ENCODE data around the gene COPB1. TPM values are rescaled to one million over a fixed set of nuclear protein-coding genes. Genes with fewer than 3 reads are reported as not detected.

COPB1 gene
- total RNA-seq, 4 donors from 2014 or later = 64.1 to 85.2 (median 80.5) TPM

DNA sequence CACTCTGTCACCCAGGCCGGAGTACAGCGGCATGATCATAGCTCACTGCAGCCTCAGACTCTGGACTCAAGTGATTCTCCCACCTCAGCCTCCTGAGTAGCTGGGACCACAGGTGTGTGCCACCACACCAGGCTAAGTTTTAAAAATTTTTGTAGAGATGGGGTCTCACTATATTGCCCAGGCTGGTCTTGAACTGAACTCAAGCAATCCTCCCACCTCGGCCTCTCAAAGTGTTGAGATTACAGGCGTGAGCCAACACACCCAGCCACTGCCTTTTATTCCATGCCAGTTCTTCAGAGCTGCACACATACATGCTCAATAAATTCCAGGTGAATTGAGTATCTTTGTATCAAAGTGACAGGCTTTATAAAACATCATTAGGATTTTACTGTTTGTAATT is 2.4 kb upstream of the COPB1 start:
- intact Hi-C loops (cut with DNase I) = no loop called here
- Histone ChIP-seq H3K27me3 (no peaks in the 10 kb centered on the region), H3K4me3 (no peak overlapping the region), H3K9me3 (no peaks in the 10 kb centered on the region), H3K4me1 (peaks cover 15 to 32% (median 28%) of the 10 kb centered on the region in 4 donors), H3K36me3 (peaks cover 28 to 58% (median 48%) of the 10 kb centered on the region in 4 donors), H3K27ac (replicated peaks in 1 of 4) (no peak overlapping the region)
- TF ChIP-seq EP300 (IDR thresholded peaks at IDR 0.05) = no peak
- 99% methylated on average over 4 of the region's 4 CpGs for WGBS
- DNase-seq (ENCODE audit: extremely low spot score) = no peak

DNA sequence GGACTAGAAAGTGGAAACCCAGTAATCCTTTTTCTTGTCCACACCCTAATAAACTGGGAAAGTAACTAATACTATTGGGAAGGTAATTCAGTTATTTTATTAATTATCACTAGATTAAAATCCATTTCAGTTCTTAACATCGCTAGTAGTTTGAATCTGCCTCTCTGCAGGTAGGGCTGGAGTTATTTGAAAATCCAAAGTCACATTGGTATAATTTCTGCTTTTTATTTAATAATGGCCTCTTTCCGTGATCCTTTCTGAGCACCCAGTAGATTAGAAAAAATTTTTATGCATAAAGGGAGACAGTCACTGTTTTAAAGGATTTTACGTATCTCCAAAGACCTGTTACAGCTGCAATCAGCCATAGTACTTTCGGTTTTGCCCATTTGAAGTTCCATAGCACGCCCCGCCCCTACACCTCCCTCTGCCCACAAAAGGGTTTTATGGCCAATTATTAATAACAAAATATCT is 605 bp upstream of the COPB1 start:
- H3K9me3 ChIP-seq = no peaks in the 10 kb centered on the region
- peak overlapping the region; percentile 87 to 93 (median 91) for H3K27ac ChIP-seq (replicated peaks in 1 of 4)
- intact Hi-C loops (cut with DNase I) = no loop called here
- DNase-seq (ENCODE audit: extremely low spot score) = no peak
- peak overlapping the region; percentile 83 to 91 (median 89) for H3K4me3 ChIP-seq
- H3K36me3 ChIP-seq = peaks cover 18 to 55% (median 39%) of the 10 kb centered on the region in 4 donors
- H3K4me1 ChIP-seq = peaks cover 17 to 40% (median 36%) of the 10 kb centered on the region in 4 donors
- WGBS = under 1% methylated on average over 6 of the region's 6 CpGs
- TF ChIP-seq EP300 (IDR thresholded peaks at IDR 0.05) = no peak
- TF ChIP-seq, protein P1, sequence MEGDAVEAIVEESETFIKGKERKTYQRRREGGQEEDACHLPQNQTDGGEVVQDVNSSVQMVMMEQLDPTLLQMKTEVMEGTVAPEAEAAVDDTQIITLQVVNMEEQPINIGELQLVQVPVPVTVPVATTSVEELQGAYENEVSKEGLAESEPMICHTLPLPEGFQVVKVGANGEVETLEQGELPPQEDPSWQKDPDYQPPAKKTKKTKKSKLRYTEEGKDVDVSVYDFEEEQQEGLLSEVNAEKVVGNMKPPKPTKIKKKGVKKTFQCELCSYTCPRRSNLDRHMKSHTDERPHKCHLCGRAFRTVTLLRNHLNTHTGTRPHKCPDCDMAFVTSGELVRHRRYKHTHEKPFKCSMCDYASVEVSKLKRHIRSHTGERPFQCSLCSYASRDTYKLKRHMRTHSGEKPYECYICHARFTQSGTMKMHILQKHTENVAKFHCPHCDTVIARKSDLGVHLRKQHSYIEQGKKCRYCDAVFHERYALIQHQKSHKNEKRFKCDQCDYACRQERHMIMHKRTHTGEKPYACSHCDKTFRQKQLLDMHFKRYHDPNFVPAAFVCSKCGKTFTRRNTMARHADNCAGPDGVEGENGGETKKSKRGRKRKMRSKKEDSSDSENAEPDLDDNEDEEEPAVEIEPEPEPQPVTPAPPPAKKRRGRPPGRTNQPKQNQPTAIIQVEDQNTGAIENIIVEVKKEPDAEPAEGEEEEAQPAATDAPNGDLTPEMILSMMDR (IDR thresholded peaks at IDR 0.05) = peak in 1 of 3 experiments; percentile 0
- no peaks in the 10 kb centered on the region for H3K27me3 ChIP-seq

DNA sequence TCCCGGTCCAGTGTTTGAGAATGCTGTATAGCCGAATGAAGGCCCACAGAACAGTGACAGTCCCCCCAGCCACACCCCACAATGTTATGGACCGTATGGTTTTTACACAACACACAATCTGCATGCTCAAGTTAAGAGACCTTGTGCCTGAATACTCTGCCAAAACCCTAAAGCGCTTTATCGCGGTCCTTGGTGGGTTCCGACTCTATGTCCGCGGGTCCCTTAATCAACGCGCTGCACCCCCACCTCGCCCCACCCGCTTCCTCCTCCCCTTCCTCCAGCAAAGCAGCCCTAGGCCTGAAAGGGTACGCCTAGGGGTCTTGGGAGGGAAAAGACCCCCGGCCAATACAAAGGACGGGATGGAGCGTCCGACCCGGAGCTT is 442 bp downstream of the COPB1 start:
- Histone ChIP-seq H3K27me3 (no peaks in the 10 kb centered on the region), H3K9me3 (no peaks in the 10 kb centered on the region), H3K4me3 (peak overlapping the region; percentile 83 to 91 (median 89)), H3K27ac (replicated peaks in 1 of 4) (peak overlapping the region; percentile 87 to 93 (median 91)), H3K4me1 (peaks cover 17 to 48% (median 36%) of the 10 kb centered on the region in 4 donors), H3K36me3 (peaks cover 19 to 55% (median 37%) of the 10 kb centered on the region in 4 donors)
- WGBS = under 1% methylated on average over 11 of the region's 19 CpGs
- TF ChIP-seq POLR2A (IDR thresholded peaks at IDR 0.05; ENCODE audit: low read depth) (no peak), EP300 (IDR thresholded peaks at IDR 0.05) (no peak), POLR2AphosphoS5 (IDR thresholded peaks at IDR 0.05) (no peak)
- TF ChIP-seq, protein P1 (IDR thresholded peaks at IDR 0.05) = no peak
- intact Hi-C loops (cut with DNase I) = loop anchor here (5.0 kb wide), 1 partner anchor 37 kb away; no protein-coding TSS in a partner anchor
- DNase-seq (ENCODE audit: extremely low spot score) = no peak

DNA sequence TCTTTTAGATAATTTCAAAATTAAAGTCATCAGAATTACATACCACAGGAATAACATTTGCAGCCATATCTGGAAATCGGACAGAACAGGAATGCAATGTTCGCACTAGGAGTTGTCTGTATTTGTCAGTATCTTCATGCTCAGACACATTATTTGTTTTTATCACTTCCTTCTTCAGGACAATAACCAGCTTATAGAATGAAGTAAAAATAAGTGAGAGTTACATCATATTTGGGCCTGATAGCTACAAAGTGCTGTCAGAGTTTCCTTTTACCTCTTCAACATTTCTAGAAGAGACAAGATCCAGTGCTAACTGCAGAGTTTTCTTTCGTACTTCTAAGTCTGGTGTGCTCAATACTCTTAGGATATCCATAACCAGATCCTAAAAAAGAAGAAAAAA is 18.9 kb downstream of the COPB1 start:
- Histone ChIP-seq H3K36me3 (peaks cover 79 to 100% (median 95%) of the 10 kb centered on the region in 4 donors), H3K4me3 (no peak overlapping the region), H3K27ac (replicated peaks in 1 of 4) (no peak overlapping the region), H3K9me3 (no peaks in the 10 kb centered on the region), H3K4me1 (peaks cover 0 to 4% (median 2%) of the 10 kb centered on the region in 4 donors), H3K27me3 (no peaks in the 10 kb centered on the region)
- intact Hi-C loops (cut with DNase I) = no loop called here
- no peak for TF ChIP-seq POLR2A (IDR thresholded peaks at IDR 0.05; ENCODE audit: low read depth)
- DNase-seq (ENCODE audit: extremely low spot score) = no peak
- WGBS = 83% methylated on average over 3 of the region's 3 CpGs

DNA sequence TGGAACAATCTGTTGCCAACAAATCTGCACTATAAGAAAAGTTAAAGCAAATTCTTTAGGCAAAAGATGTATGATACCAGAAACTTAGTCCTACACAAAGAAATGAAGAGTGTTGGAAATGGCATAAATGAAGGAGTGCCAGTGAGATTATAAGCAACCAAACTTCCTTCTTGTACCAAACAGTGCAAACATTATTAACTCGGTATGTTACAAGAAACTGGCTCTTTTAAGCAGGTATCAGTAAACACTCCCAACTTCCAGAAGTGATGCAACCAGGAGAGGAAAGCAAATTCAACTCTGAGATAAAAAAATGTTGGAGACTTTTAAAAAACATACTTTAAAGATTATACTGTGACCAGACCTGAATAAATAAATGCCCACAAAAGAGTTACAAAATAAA is 28.5 kb downstream of the COPB1 start:
- Histone ChIP-seq H3K36me3 (peaks cover 55 to 100% (median 91%) of the 10 kb centered on the region in 4 donors), H3K27ac (replicated peaks in 1 of 4) (no peak overlapping the region), H3K9me3 (no peaks in the 10 kb centered on the region), H3K27me3 (no peaks in the 10 kb centered on the region), H3K4me1 (no peaks in the 10 kb centered on the region), H3K4me3 (no peak overlapping the region)
- 82% methylated on average over 1 of the region's 1 CpG for WGBS
- intact Hi-C loops (cut with DNase I) = no loop called here
- no peak for TF ChIP-seq EP300 (IDR thresholded peaks at IDR 0.05)
- TF ChIP-seq, protein P1 (IDR thresholded peaks at IDR 0.05) = no peak
- no peak for TF ChIP-seq POLR2A (IDR thresholded peaks at IDR 0.05; ENCODE audit: low read depth)
- no peak for TF ChIP-seq POLR2AphosphoS5 (IDR thresholded peaks at IDR 0.05)
- DNase-seq (ENCODE audit: extremely low spot score) = no peak

DNA sequence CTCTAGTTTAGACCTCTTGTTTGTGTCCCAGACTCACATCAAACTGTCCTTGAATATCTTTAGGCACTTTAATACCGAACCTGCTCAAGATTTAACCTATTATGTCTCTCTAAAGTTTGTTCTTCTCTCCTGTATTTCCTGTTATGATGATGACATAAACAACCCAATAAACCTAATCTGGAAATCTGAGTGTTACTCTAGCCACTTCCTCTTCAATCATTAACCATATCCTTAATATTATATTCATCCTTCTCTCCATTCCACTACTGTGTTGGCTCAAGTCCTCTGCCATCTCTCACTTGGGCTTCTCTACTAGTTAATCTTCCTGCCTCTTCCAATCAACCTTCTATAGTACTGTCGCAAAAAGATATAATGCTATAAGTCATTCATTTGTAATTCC is 36.0 kb downstream of the COPB1 start:
- Histone ChIP-seq H3K27me3 (no peaks in the 10 kb centered on the region), H3K4me1 (no peaks in the 10 kb centered on the region), H3K36me3 (peaks cover 87 to 100% (median 93%) of the 10 kb centered on the region in 4 donors), H3K9me3 (no peaks in the 10 kb centered on the region), H3K4me3 (no peak overlapping the region), H3K27ac (replicated peaks in 1 of 4) (no peak overlapping the region)
- DNase-seq (ENCODE audit: extremely low spot score) = no peak
- intact Hi-C loops (cut with DNase I) = loop anchor here (5.0 kb wide), 1 partner anchor 34 kb away; the partner anchor contains the start of gene COPB1
- 93% methylated on average over 2 of the region's 2 CpGs for WGBS
- TF ChIP-seq, protein P1 (IDR thresholded peaks at IDR 0.05) = no peak
